Measurements from ENCODE around the gene RHO. TPM values are rescaled to one million over a fixed set of nuclear protein-coding genes. Genes with fewer than 3 reads are reported as not detected.

RHO gene
- total RNA-seq, 1 experiment from 2014 or later: not detected

GRCh38 chr3:129567176-129567705 is 38.8 kb downstream of the RHO start:
- ChIA-PET POLR2A (no interaction called here), CTCF (no interaction called here)
- no peak for TF ChIP-seq CTCF (IDR thresholded peaks at IDR 0.05; ENCODE audit: unreplicated experiment)
- Mint-ChIP-seq H3K27ac (ENCODE audit: low read depth, unreplicated experiment) (no peak overlapping the region), H3K9me3 (ENCODE audit: unreplicated experiment) (no peaks in the 10 kb centered on the region), H3K27me3 (ENCODE audit: insufficient read depth, unreplicated experiment) (no peaks in the 10 kb centered on the region), H3K4me3 (ENCODE audit: unreplicated experiment) (no peak overlapping the region), H3K4me1 (ENCODE audit: insufficient read depth, unreplicated experiment) (no peaks in the 10 kb centered on the region), H3K36me3 (ENCODE audit: insufficient read depth, unreplicated experiment) (no peaks in the 10 kb centered on the region)
- no peak for DNase-seq (ENCODE audit: unreplicated experiment)
- intact Hi-C loops (cut with micrococcal nuclease): no loop called here
- no TSS peak for BruUV-seq (replicated peaks)

GRCh38 chr3:129567939-129568338 is 39.5 kb downstream of the RHO start:
- Mint-ChIP-seq H3K27me3 (ENCODE audit: insufficient read depth, unreplicated experiment) (no peaks in the 10 kb centered on the region), H3K9me3 (ENCODE audit: unreplicated experiment) (no peaks in the 10 kb centered on the region), H3K4me3 (ENCODE audit: unreplicated experiment) (no peak overlapping the region), H3K4me1 (ENCODE audit: insufficient read depth, unreplicated experiment) (no peaks in the 10 kb centered on the region), H3K36me3 (ENCODE audit: insufficient read depth, unreplicated experiment) (no peaks in the 10 kb centered on the region), H3K27ac (ENCODE audit: low read depth, unreplicated experiment) (no peak overlapping the region)
- ChIA-PET POLR2A (no interaction called here), CTCF (no interaction called here)
- DNase-seq (ENCODE audit: unreplicated experiment): no peak
- BruUV-seq (replicated peaks): no TSS peak
- intact Hi-C loops (cut with micrococcal nuclease): no loop called here
- TF ChIP-seq CTCF (IDR thresholded peaks at IDR 0.05; ENCODE audit: unreplicated experiment): no peak

- Mint-ChIP-seq H3K9me3 (ENCODE audit: unreplicated experiment) (no peaks in the 10 kb centered on the region), H3K4me1 (ENCODE audit: insufficient read depth, unreplicated experiment) (no peaks in the 10 kb centered on the region), H3K36me3 (ENCODE audit: insufficient read depth, unreplicated experiment) (no peaks in the 10 kb centered on the region), H3K4me3 (ENCODE audit: unreplicated experiment) (no peak overlapping the region), H3K27ac (ENCODE audit: low read depth, unreplicated experiment) (no peak overlapping the region), H3K27me3 (ENCODE audit: insufficient read depth, unreplicated experiment) (no peaks in the 10 kb centered on the region)
- CTCF ChIA-PET: interaction anchor here (0.7 kb wide), 1 partner anchor 16 kb away, joined by 3 read pairs; no protein-coding TSS in a partner anchor
- POLR2A ChIA-PET: no interaction called here
- TF ChIP-seq CTCF (IDR thresholded peaks at IDR 0.05; ENCODE audit: unreplicated experiment): no peak
- no peak for DNase-seq (ENCODE audit: unreplicated experiment)
- intact Hi-C loops (cut with micrococcal nuclease): no loop called here
- no TSS peak for BruUV-seq (replicated peaks)
Observed at GRCh38 chr3:129569856-129570255, 41.4 kb downstream of the RHO start.

GRCh38 chr3:129571605-129572547 is 43.4 kb downstream of the RHO start:
- no peak for TF ChIP-seq CTCF (IDR thresholded peaks at IDR 0.05; ENCODE audit: unreplicated experiment)
- Mint-ChIP-seq H3K27ac (ENCODE audit: low read depth, unreplicated experiment) (no peak overlapping the region), H3K9me3 (ENCODE audit: unreplicated experiment) (no peaks in the 10 kb centered on the region), H3K4me3 (ENCODE audit: unreplicated experiment) (no peak overlapping the region), H3K4me1 (ENCODE audit: insufficient read depth, unreplicated experiment) (no peaks in the 10 kb centered on the region), H3K36me3 (ENCODE audit: insufficient read depth, unreplicated experiment) (no peaks in the 10 kb centered on the region), H3K27me3 (ENCODE audit: insufficient read depth, unreplicated experiment) (no peaks in the 10 kb centered on the region)
- CTCF ChIA-PET: no interaction called here
- intact Hi-C loops (cut with micrococcal nuclease): no loop called here
- POLR2A ChIA-PET: no interaction called here
- no peak for DNase-seq (ENCODE audit: unreplicated experiment)
- no TSS peak for BruUV-seq (replicated peaks)
